NB4 (cell line): Measurements from ENCODE around the gene IGSF6.

Experiments used
- CTCF ChIP-seq: IDR thresholded peaks from one replicate; pipeline ENCODE4 v1.5.1; 2012; ENCODE audit warnings: low read depth, low read length
- POLR2A ChIP-seq: IDR thresholded peaks from 2 replicates; pipeline ENCODE4 v1.6.1; 2011; ENCODE audit warnings: mild to moderate bottlenecking; ENCODE audit not compliant: insufficient read length; ENCODE audit errors: extremely low read depth

- TF ChIP-seq CTCF (no peak), POLR2A (no peak)
These were observed 2.1 kb upstream of the IGSF6 start for GRCh38 chr16:21654466-21654865.
